Mucosa of rectum (tissue), 2 donors: ENCODE measurements around the gene TEC.

Experiments
- H3K27ac ChIP-seq, 2 donors: one replicate each; pipeline ENCODE4 v1.7.0; 2013; ENCODE audit warnings: inconsistent platforms in 2 of 2, low read depth in 2 of 2, low read length in 2 of 2
- H3K27me3 ChIP-seq, 2 donors: one replicate each; pipeline ENCODE4 v1.7.0; 2013; ENCODE audit warnings: low read length in 2 of 2; ENCODE audit not compliant: control insufficient read depth in 2 of 2, insufficient read depth in 2 of 2
- H3K36me3 ChIP-seq, 2 donors: one replicate each; pipeline ENCODE4 v1.7.0; 2013; ENCODE audit warnings: low read length in 2 of 2; ENCODE audit not compliant: control insufficient read depth in 2 of 2, insufficient read depth in 2 of 2
- H3K4me1 ChIP-seq, 2 donors: one replicate each; pipeline ENCODE4 v1.7.0; 2013; ENCODE audit warnings: low read length in 2 of 2, mild to moderate bottlenecking in 1 of 2; ENCODE audit not compliant: control insufficient read depth in 2 of 2, insufficient read depth in 2 of 2
- H3K4me3 ChIP-seq, 2 donors: one replicate each; pipeline ENCODE4 v1.7.0; 2013; ENCODE audit warnings: low read length in 2 of 2
- H3K9ac ChIP-seq, 2 donors: one replicate each; pipeline ENCODE4 v1.7.0; 2013; ENCODE audit warnings: low read length in 2 of 2, low read depth in 1 of 2, mild to moderate bottlenecking in 1 of 2
- H3K9me3 ChIP-seq, 2 donors: one replicate each; pipeline ENCODE4 v1.7.0; 2013; ENCODE audit warnings: low read length in 2 of 2; ENCODE audit not compliant: control insufficient read depth in 2 of 2
- donor health status: healthy.
- donor health status: Normal muscosa, but diverticular disease.

TEC gene

DNA sequence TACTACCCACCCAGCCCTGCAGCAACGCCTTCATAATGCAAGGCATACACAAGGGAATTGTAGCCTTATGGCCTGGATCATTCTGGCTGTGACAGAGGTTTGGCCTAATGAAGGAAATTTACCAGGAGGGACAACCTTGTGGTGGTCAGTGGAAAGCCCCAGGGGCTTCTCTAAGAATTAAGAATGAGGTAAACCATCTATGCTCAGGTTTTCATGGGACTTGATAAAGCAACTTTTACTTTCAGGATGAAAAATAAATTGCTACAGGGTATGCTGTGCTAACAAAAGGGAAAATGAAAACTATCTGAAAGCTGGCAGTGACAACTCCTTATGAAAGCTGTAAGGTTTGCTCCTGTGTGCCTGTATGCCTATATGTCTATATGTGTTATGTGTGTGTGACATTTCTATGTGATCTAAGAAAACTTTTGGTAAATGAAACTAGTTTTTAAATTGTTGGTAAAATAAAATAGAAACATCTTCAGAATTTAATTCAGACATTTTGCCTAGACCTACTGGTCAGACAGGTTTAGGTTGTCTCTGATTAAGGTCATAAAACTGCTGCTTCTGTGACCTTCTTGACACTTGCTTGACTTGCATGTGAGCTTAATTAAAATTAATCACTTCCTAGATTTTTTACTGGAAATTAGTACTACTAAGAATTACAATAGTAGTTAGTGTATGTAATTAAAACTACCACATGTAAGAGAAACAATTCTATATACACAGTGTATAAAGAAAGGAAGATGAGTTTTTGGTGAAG lies 115.7 kb downstream of the TEC start:
- Histone ChIP-seq H3K4me3 (no peak overlapping the region), H3K27me3 (no peaks in the 10 kb centered on the region), H3K27ac (no peak overlapping the region), H3K9me3 (peaks cover 0 to 10% of the 10 kb centered on the region in 2 donors), H3K4me1 (no peaks in the 10 kb centered on the region), H3K36me3 (peaks cover 3 to 16% of the 10 kb centered on the region in 2 donors), H3K9ac (no peak overlapping the region)

DNA sequence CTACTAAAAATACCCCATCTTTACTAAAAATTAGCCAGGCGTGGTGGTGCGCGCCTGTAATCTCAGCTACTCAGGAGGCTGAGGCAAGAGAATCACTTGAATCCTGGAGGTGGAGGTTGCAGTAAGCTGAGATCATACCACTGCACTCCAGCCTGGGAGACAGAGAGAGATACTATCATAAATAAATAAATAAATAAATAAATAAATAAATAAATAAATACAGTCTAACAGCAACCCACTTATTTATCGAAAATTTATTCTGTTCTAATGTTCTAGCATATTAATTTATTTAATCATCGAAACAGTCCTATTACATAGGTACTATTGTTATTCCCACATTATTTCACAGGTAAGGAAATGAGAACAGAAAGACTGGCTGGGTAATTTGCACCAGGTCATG lies 117.4 kb downstream of the TEC start:
- H3K4me1 ChIP-seq, result no peaks in the 10 kb centered on the region
- H3K27me3 ChIP-seq, result no peaks in the 10 kb centered on the region
- peaks cover 3 to 16% of the 10 kb centered on the region in 2 donors for H3K36me3 ChIP-seq
- peaks cover 0 to 10% of the 10 kb centered on the region in 2 donors for H3K9me3 ChIP-seq
- no peak overlapping the region for H3K27ac ChIP-seq
- no peak overlapping the region for H3K4me3 ChIP-seq
- H3K9ac ChIP-seq, result no peak overlapping the region

DNA sequence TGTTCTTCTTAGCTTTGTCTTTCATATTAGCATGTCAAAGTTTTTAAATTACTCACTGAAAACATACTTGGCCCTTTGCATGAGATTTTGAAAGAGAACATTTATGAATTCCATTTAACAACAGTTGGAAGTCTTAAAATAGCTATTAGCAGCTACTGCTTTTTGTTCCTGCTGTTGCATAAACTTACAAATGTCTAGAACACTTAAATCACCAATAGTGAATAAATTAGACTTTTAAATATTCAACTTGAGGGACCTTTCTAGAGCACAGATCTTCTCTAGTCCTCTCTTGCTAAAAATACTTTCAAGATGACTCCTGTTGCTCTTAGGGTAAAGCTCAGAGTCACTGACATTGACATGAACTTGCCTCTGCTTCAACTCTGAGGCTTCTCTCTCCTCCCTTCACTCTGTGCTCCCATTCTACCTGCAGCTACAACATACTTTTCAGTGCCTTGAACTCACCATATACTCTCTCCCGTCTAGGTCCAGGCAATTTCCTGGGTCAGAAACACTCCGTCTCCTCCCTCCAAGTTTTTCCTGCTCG lies 119.7 kb downstream of the TEC start:
- H3K9me3 ChIP-seq, result no peaks in the 10 kb centered on the region
- H3K4me1 ChIP-seq, result no peaks in the 10 kb centered on the region
- H3K27ac ChIP-seq, result no peak overlapping the region
- no peak overlapping the region for H3K9ac ChIP-seq
- peaks cover 2 to 6% of the 10 kb centered on the region in 2 donors for H3K36me3 ChIP-seq
- no peaks in the 10 kb centered on the region for H3K27me3 ChIP-seq
- no peak overlapping the region for H3K4me3 ChIP-seq

DNA sequence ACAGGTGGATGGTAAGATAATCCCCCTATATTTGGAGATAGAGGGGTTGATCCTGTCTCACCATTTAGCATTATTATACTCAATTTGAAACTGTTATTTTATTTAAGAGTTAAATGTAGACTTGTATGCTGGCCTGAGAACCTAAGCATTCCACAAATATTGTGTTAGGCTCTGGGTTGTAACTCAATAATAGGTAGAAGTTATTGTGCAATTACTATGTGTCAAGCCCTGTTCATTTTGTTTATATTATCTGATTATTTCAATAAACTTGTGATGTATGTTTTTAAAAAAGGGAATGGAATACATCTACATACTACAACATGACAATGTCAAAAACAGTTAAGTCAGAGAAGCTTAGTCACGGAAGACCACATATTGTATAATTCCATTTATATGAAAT lies 122.0 kb downstream of the TEC start:
- H3K9ac ChIP-seq, result no peak overlapping the region

DNA sequence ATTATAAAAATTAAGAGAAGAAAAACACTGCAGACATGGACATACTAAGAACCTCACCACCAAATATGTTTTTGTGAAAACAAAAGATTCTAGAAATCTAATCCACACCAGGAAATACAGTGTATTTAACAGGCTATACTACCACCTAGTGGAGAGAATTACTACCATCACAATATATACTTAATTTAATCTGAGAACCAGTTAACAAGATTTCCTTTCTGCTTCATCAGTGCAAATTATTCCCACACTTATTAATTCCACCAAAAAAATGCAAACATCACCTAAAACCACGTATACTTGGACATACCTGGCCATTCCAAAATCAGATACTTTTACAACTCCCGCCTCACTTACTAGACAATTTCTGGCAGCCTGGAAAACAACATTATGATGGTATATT lies 128.6 kb downstream of the TEC start:
- no peak overlapping the region for H3K27ac ChIP-seq
- no peak overlapping the region for H3K4me3 ChIP-seq
- H3K9ac ChIP-seq, result no peak overlapping the region
- H3K27me3 ChIP-seq, result no peaks in the 10 kb centered on the region
- peaks cover 2 to 4% of the 10 kb centered on the region in 2 donors for H3K4me1 ChIP-seq
- no peaks in the 10 kb centered on the region for H3K9me3 ChIP-seq
- H3K36me3 ChIP-seq, result peaks cover 7 to 9% of the 10 kb centered on the region in 2 donors

More for the DNA sequence above, 122.0 kb downstream of the TEC start:
- no peak overlapping the region for H3K27ac ChIP-seq
- H3K9me3 ChIP-seq, result no peaks in the 10 kb centered on the region
- no peak overlapping the region for H3K4me3 ChIP-seq
- H3K27me3 ChIP-seq, result no peaks in the 10 kb centered on the region
- no peaks in the 10 kb centered on the region for H3K4me1 ChIP-seq
- peaks cover 2 to 6% of the 10 kb centered on the region in 2 donors for H3K36me3 ChIP-seq

DNA sequence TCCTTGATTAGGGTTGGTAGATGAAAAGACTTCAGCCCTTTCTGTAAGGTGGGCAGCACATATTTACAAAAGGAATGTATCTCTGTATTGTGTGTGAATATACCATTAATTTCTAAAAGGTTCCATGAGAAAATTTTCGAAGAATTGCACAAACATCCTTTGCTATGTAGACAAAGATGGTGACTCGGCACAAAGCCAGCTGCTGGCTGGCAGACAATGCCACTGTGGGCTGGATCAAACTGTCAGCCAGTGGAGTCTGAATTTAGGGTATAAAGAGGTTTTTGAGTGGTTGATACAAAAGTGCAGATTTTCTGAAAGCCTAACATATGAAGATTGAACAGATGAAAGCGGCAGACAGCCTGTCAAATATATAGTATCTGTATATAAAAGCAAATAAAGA lies 129.9 kb downstream of the TEC start:
- H3K36me3 ChIP-seq, result peaks cover 9 to 10% of the 10 kb centered on the region in 2 donors
- H3K4me3 ChIP-seq, result no peak overlapping the region
- no peaks in the 10 kb centered on the region for H3K27me3 ChIP-seq
- H3K4me1 ChIP-seq, result peaks cover 2 to 4% of the 10 kb centered on the region in 2 donors
- no peaks in the 10 kb centered on the region for H3K9me3 ChIP-seq
- no peak overlapping the region for H3K27ac ChIP-seq
- no peak overlapping the region for H3K9ac ChIP-seq

DNA sequence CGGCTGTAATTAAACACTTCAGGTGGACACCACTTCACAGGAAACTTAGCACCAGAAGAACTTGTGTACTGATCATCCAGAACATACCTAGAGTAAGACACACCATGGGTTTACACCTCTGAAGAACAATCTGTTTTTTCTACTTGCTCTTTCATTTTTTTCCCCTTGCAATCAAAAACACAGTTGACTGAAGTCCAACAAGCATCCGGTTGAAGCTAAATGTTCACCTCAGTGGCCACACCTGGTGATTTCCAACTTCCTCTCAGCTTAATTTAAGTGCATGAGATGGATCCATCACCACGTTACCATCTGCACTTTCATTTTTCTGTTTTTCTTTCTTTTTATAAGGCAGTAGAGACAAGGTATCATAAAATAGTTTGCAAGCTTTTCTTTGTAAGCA lies 130.7 kb downstream of the TEC start:
- Histone ChIP-seq H3K9ac (no peak overlapping the region), H3K36me3 (peaks cover 9 to 10% of the 10 kb centered on the region in 2 donors), H3K27me3 (no peaks in the 10 kb centered on the region), H3K9me3 (no peaks in the 10 kb centered on the region), H3K27ac (peak overlapping the region; percentile 24 to 53), H3K4me1 (peaks cover 2 to 4% of the 10 kb centered on the region in 2 donors), H3K4me3 (no peak overlapping the region)

DNA sequence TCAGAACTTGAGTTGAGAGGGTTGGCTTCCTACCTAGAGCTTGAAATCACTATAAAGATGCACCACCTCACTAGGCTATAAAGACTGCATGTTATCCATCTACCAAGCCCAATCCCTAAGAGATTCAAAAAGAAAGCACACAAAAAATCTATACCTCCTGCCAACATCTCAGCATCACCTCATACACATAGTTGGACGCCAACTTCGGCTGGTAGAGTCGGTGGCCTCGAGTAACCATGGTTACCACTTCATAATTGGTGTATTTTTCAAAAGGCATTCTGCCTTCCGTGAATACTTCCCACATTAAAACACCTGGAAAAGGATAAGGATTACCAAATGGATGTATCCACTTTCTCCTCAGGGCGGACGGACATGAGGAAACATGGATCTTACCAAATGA lies 131.1 kb downstream of the TEC start:
- no peaks in the 10 kb centered on the region for H3K27me3 ChIP-seq
- H3K4me3 ChIP-seq, result no peak overlapping the region
- peaks cover 9 to 10% of the 10 kb centered on the region in 2 donors for H3K36me3 ChIP-seq
- H3K9me3 ChIP-seq, result no peaks in the 10 kb centered on the region
- peak overlapping the region; percentile 24 to 53 for H3K27ac ChIP-seq
- H3K4me1 ChIP-seq, result peaks cover 2 to 4% of the 10 kb centered on the region in 2 donors
- no peak overlapping the region for H3K9ac ChIP-seq

DNA sequence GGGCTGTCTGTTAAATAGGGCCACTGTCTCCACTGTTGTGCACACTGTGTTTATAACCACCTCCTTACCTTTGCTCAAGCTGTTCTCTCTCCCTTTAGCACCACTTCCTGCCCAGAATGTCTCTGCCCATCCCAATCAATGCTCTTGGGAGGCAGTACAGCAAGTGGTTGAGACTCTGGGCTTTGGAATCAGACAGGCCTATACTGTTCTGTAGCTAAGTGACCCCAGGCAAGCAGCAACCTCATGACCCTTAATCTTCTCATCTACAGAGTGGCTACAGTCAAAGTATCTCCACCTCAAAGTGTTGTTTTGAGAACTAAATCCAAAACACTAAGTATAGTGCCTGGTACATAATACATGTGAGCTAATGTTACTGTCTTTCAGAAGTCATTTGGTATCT lies 131.8 kb downstream of the TEC start:
- Histone ChIP-seq H3K4me1 (peaks cover 2 to 4% of the 10 kb centered on the region in 2 donors), H3K9ac (no peak overlapping the region), H3K36me3 (peaks cover 7 to 10% of the 10 kb centered on the region in 2 donors), H3K27ac (peak overlapping the region in 1 of 2 donors; percentile 28), H3K27me3 (no peaks in the 10 kb centered on the region), H3K4me3 (no peak overlapping the region), H3K9me3 (no peaks in the 10 kb centered on the region)

DNA sequence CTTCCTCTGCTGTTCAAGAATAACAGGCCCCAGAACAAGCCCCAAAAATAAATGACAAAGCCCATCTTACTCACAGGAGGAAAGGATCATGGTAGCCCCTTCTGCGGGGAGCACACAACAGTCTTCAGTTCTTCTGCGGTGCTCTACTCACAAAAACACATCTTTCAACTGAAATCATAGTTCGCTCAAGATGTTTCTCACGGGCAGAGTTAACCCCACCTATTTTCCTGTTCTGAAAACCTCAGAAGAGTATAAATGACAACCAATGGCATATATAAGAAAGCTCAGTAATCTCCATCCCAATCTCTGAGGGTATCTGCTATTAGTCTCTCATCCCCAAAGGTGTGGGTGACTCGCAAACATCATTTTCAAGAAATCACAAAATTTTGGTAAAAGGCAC lies 135.6 kb downstream of the TEC start, which contains the start of gene TXK:
TSS of gene TXK (minus strand) at position 170 of the 400 bp plus-strand sequence. CDS start at position 90, 80 bp downstream.
- no peak within 1 kb of the TSS for H3K27ac ChIP-seq
- peaks cover 5 to 11% of the 10 kb centered on the region in 2 donors for H3K4me1 ChIP-seq
- peaks cover 4 to 10% of the 10 kb centered on the region in 2 donors for H3K36me3 ChIP-seq
- no peaks in the 10 kb centered on the region for H3K9me3 ChIP-seq
- peak within 1 kb of the TSS in 1 of 2 donors; percentile 10 for H3K4me3 ChIP-seq
- H3K9ac ChIP-seq, result no peak within 1 kb of the TSS
- H3K27me3 ChIP-seq, result no peaks in the 10 kb centered on the region
